ENCODE data around the gene TP53RK.

The TP53RK gene

GRCh38 chr20:46715292-46715756 lies 26.1 kb upstream of the TP53RK start:
- Histone ChIP-seq H3K36me3 (no peaks in the 10 kb centered on the region), H3K4me1 (no peaks in the 10 kb centered on the region), H3K27me3 (peaks cover 1% of the 10 kb centered on the region), H3K9me3 (no peaks in the 10 kb centered on the region; the same call in 1 of the 2 replicates), H3K4me3 (ENCODE audit: low read depth, low read length) (no peak overlapping the region)
- TF ChIP-seq CTCF (IDR thresholded peaks at IDR 0.05; ENCODE audit: low read depth, low read length): no peak
- DNase-seq: no peak

- Histone ChIP-seq H3K4me1 (no peaks in the 10 kb centered on the region), H3K9me3 (no peaks in the 10 kb centered on the region; the same call in 1 of the 2 replicates), H3K27me3 (peaks cover 13% of the 10 kb centered on the region), H3K36me3 (no peaks in the 10 kb centered on the region), H3K4me3 (ENCODE audit: low read depth, low read length) (no peak overlapping the region)
- DNase-seq: no peak
- no peak for TF ChIP-seq CTCF (IDR thresholded peaks at IDR 0.05; ENCODE audit: low read depth, low read length)
Measured at GRCh38 chr20:46713957-46714834, 25.0 kb upstream of the TP53RK start.

- H3K27me3 ChIP-seq: peaks cover 24% of the 10 kb centered on the region
- TF ChIP-seq CTCF (IDR thresholded peaks at IDR 0.05; ENCODE audit: low read depth, low read length): no peak
- no peaks in the 10 kb centered on the region for H3K4me1 ChIP-seq
- no peak overlapping the region for H3K4me3 ChIP-seq (ENCODE audit: low read depth, low read length)
- H3K36me3 ChIP-seq: no peaks in the 10 kb centered on the region
- DNase-seq: no peak
- no peaks in the 10 kb centered on the region; the same call in 1 of the 2 replicates for H3K9me3 ChIP-seq
Measured at GRCh38 chr20:46712056-46712636, 22.9 kb upstream of the TP53RK start.

GRCh38 chr20:46710153-46710913 lies 21.1 kb upstream of the TP53RK start:
- no peaks in the 10 kb centered on the region; the same call in 1 of the 2 replicates for H3K9me3 ChIP-seq
- peaks cover 27% of the 10 kb centered on the region for H3K27me3 ChIP-seq
- H3K4me3 ChIP-seq (ENCODE audit: low read depth, low read length): peak overlapping the region; percentile 34
- H3K36me3 ChIP-seq: no peaks in the 10 kb centered on the region
- no peak for TF ChIP-seq CTCF (IDR thresholded peaks at IDR 0.05; ENCODE audit: low read depth, low read length)
- no peaks in the 10 kb centered on the region for H3K4me1 ChIP-seq
- no peak for DNase-seq

- Histone ChIP-seq H3K36me3 (no peaks in the 10 kb centered on the region), H3K9me3 (no peaks in the 10 kb centered on the region; the same call in 1 of the 2 replicates), H3K4me1 (no peaks in the 10 kb centered on the region), H3K27me3 (peaks cover 33% of the 10 kb centered on the region), H3K4me3 (ENCODE audit: low read depth, low read length) (peak within 1 kb of the TSS; percentile 34)
- peak; percentile 31 for DNase-seq
- no peak for TF ChIP-seq CTCF (IDR thresholded peaks at IDR 0.05; ENCODE audit: low read depth, low read length)
Measured at GRCh38 chr20:46709459-46710152, 20.4 kb upstream of the TP53RK start, which contains the start of gene SLC2A10. Gene SLC2A10 (plus strand): TSS chr20:46709649. CDS start chr20:46709737, 88 bp downstream.
